OCI-LY7 (cell line): ENCODE results near the gene DUSP7.

ENCODE experiments used
- CTCF ChIP-seq: fragments of 200-600 bp; sonication (generic); conservative IDR thresholded peaks from 2 replicates; pipeline ENCODE4 v1.5.1; 2014; ENCODE audit warnings: mild to moderate bottlenecking, antibody characterized with exemption, low read length, moderate library complexity, mixed read lengths
- EZH2phosphoT487 ChIP-seq: fragments of 200-600 bp; sonication (generic); IDR thresholded peaks from 2 replicates; pipeline ENCODE4 v1.6.1; 2018; ENCODE audit warnings: low read depth, borderline replicate concordance, mild to moderate bottlenecking, mixed run types, antibody characterized with exemption, low read length, moderate library complexity, mixed read lengths

DNA sequence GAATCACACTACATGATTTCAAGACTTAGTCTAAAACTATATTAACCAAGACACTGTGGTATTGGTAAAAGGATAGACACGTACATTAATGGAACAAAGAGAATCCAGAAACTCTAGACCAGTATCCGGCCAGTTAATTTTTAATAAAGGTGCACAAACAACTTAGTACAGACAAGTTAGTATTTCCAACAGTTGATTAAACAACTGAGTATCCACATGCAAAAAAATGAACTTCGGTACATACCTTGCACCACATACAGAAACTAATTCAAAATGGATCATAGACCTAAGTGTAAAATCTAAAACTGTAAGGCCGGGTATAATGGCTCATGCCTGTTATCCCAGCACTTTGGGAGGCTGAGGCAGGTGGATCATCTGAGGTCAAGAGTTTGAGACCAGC is 46.6 kb upstream of the DUSP7 start:
- TF ChIP-seq CTCF (no peak), EZH2phosphoT487 (no peak)
